NCI-H187 treated with DMSO at 0.1 percent for 48 hours (cell line): ENCODE measurements around the gene NDRG3.
"Not testable (repeated sequence)": the region's sequence is repeated elsewhere in the genome, so short reads cannot be mapped to it uniquely, and the experiment has no call there.

Source experiments
- DNase-seq: peaks from one replicate; lab custom pipeline; 2025; lab: John Stamatoyannopoulos, UW

NDRG3 gene

GRCh38 chr20:36760647-36761046 is 14.8 kb upstream of the NDRG3 start:
- no peak for DNase-seq

GRCh38 chr20:36758276-36758675 is 12.4 kb upstream of the NDRG3 start:
- no peak for DNase-seq

- no peak for DNase-seq
Measured at GRCh38 chr20:36756496-36756895, 10.6 kb upstream of the NDRG3 start.

GRCh38 chr20:36754656-36755222 is 8.8 kb upstream of the NDRG3 start:
- no peak for DNase-seq

GRCh38 chr20:36752582-36752981 is 6.7 kb upstream of the NDRG3 start:
- no peak for DNase-seq

GRCh38 chr20:36745234-36745926 is 510 bp downstream of the NDRG3 start:
- no peak for DNase-seq

GRCh38 chr20:36744764-36745191 is 1.1 kb downstream of the NDRG3 start:
- DNase-seq = no peak

GRCh38 chr20:36744243-36744642 is 1.6 kb downstream of the NDRG3 start:
- DNase-seq = no peak

- no peak for DNase-seq
Measured at GRCh38 chr20:36742558-36742957, 3.3 kb downstream of the NDRG3 start.

GRCh38 chr20:36741072-36741471 is 4.8 kb downstream of the NDRG3 start:
- no peak for DNase-seq

GRCh38 chr20:36737183-36737499 is 8.7 kb downstream of the NDRG3 start:
- DNase-seq = no peak

GRCh38 chr20:36736451-36737182 is 9.3 kb downstream of the NDRG3 start:
- no peak for DNase-seq

GRCh38 chr20:36732456-36732855 is 13.4 kb downstream of the NDRG3 start:
- no peak for DNase-seq

- no peak for DNase-seq
Measured at GRCh38 chr20:36728986-36729385, 16.9 kb downstream of the NDRG3 start.

- no peak for DNase-seq
Measured at GRCh38 chr20:36726168-36726567, 19.7 kb downstream of the NDRG3 start.

GRCh38 chr20:36720510-36720909 is 25.4 kb downstream of the NDRG3 start:
- no peak for DNase-seq

- DNase-seq = no peak
Measured at GRCh38 chr20:36717657-36718056, 28.2 kb downstream of the NDRG3 start.

GRCh38 chr20:36717021-36717420 is 28.9 kb downstream of the NDRG3 start:
- DNase-seq = no peak

GRCh38 chr20:36712775-36713174 is 33.1 kb downstream of the NDRG3 start:
- no peak for DNase-seq

- DNase-seq = no peak
Measured at GRCh38 chr20:36709126-36709525, 36.8 kb downstream of the NDRG3 start.

- DNase-seq = no peak
Measured at GRCh38 chr20:36703530-36703929, 42.4 kb downstream of the NDRG3 start.

GRCh38 chr20:36700438-36700837 is 45.5 kb downstream of the NDRG3 start:
- no peak for DNase-seq

- not testable (repeated sequence) for DNase-seq
Measured at GRCh38 chr20:36695467-36695866, 50.4 kb downstream of the NDRG3 start.
